HepG2 (cell line): ENCODE results near the gene PIK3CG. TPM values are rescaled to one million over a fixed set of nuclear protein-coding genes. Genes with fewer than 3 reads are reported as not detected.

Experiments used
- ATAC-seq: fragments of 200-7000 bp; cut with Tn5 transposase; 3 replicates; pipeline ENCODE4 v1.9.1; 2020; ENCODE audit warnings: mild to moderate bottlenecking, moderate library complexity
- BruUV-seq: library from RNA; stranded (reverse); fragments of 400-500 nt; replicated peaks from 2 replicates; lab custom pipeline; 2021; lab: Mats Ljungman, UMichigan
- CTCF ChIA-PET: fragments of 300-600 bp; formaldehyde crosslinking; extraction: SDS; loops from one replicate; lab custom pipeline; 2021; ENCODE audit warnings: low total read pairs, inconsistent platforms, low intra/inter-chr PET ratio; lab: Yijun Ruan, JAX
- POLR2A ChIA-PET: fragments of 350-600 bp; sonication (Branson Sonifier 250); formaldehyde crosslinking; loops from one replicate; lab custom pipeline; 2020; ENCODE audit warnings: antibody characterized with exemption, inconsistent platforms; lab: Yijun Ruan, JAX
- DNase-seq: peaks from one replicate; pipeline ENCODE4 v3.0.0-alpha.2; 2015; ENCODE audit warnings: low spot score
- FAIRE-seq: peaks from 3 replicates; lab custom pipeline; 2011; peaks lifted over from hg19 to GRCh38; lab: Jason Lieb, UNC
- H2AFZ ChIP-seq: one replicate; pipeline ENCODE4 v1.6.1; 2011; ENCODE audit warnings: low read length, inconsistent platforms
- H3K27ac ChIP-seq: fragments of 300-600 bp; 3 replicates; pipeline ENCODE4 v1.8.0; 2011; ENCODE audit warnings: mixed run types, mild to moderate bottlenecking, mixed read lengths, low read length, inconsistent platforms; ENCODE audit not compliant: insufficient read depth; ENCODE audit errors: extremely low read length
- H3K27me3 ChIP-seq, 2 experiments: fragments of 200-600 bp in 1 of 2; 2 replicates in 1 of 2; 3 replicates in 1 of 2; pipeline versions ENCODE4 v1.6.0 to v1.8.0; 2011; ENCODE audit warnings: low read length in 2 of 2, mild to moderate bottlenecking in 2 of 2, moderate library complexity in 2 of 2, inconsistent platforms in 1 of 2; ENCODE audit not compliant: insufficient read depth in 2 of 2, control insufficient read depth in 1 of 2
- H3K36me3 ChIP-seq, 2 experiments: fragments of 200-600 bp in 1 of 2; replicated peaks in 1 of 2; 2 replicates in 1 of 2; 3 replicates in 1 of 2; pipeline versions ENCODE4 v1.5.1 to v1.8.0; 2011; ENCODE audit warnings: low read length in 2 of 2, inconsistent platforms in 1 of 2; ENCODE audit not compliant: insufficient read depth in 2 of 2, control insufficient read depth in 1 of 2
- H3K4me1 ChIP-seq: 2 replicates; pipeline ENCODE4 v1.5.1; 2012; ENCODE audit warnings: low read length, inconsistent platforms; ENCODE audit not compliant: insufficient read depth
- H3K4me2 ChIP-seq: 2 replicates; pipeline ENCODE4 v1.6.0; 2011; ENCODE audit warnings: low read depth, low read length, inconsistent platforms
- H3K4me3 ChIP-seq, 3 experiments: fragments of 200-600 bp in 1 of 3; sonication (generic), shearing (Covaris generic) in 1 of 3; replicated peaks in 1 of 3; 2 replicates each; pipeline ENCODE4 v1.5.1; 2011 to 2016; ENCODE audit warnings: low read length in 3 of 3, inconsistent platforms in 2 of 3, low read depth in 2 of 3, mild to moderate bottlenecking in 2 of 3, control low read depth in 1 of 3, mixed read lengths in 1 of 3; ENCODE audit not compliant: insufficient read depth in 1 of 3
- H3K79me2 ChIP-seq: one replicate; pipeline ENCODE4 v1.6.1; 2011; ENCODE audit warnings: low read length, inconsistent platforms; ENCODE audit not compliant: insufficient read depth
- H3K9ac ChIP-seq: 2 replicates; pipeline ENCODE4 v1.6.0; 2011; ENCODE audit warnings: mild to moderate bottlenecking, low read depth, low read length, inconsistent platforms; ENCODE audit not compliant: insufficient read depth
- H3K9me3 ChIP-seq: 2 replicates; pipeline ENCODE4 v1.5.1; 2012; ENCODE audit warnings: mild to moderate bottlenecking, low read length
- H4K20me1 ChIP-seq: 2 replicates; pipeline ENCODE4 v1.6.0; 2011; ENCODE audit warnings: inconsistent platforms, mild to moderate bottlenecking, low read length, moderate library complexity; ENCODE audit not compliant: insufficient read depth
- SKIL ChIP-seq: sonication (generic); formaldehyde crosslinking; IDR thresholded peaks from 2 replicates; pipeline ENCODE4 v1.8.0; 2022; ENCODE audit warnings: missing genetic modification reagents, mild to moderate bottlenecking, moderate library complexity, borderline replicate concordance
- TEF ChIP-seq: sonication (generic); formaldehyde crosslinking; IDR thresholded peaks from 2 replicates; pipeline ENCODE4 v1.5.0; 2020; ENCODE audit warnings: missing genetic modification reagents
- ZKSCAN1 ChIP-seq: fragments of 150-350 bp; IDR thresholded peaks from 2 replicates; pipeline ENCODE4 v1.6.1; 2014; ENCODE audit warnings: low read length
- ZNF510 ChIP-seq: sonication (generic); formaldehyde crosslinking; IDR thresholded peaks from 2 replicates; pipeline ENCODE4 v1.4.0; 2020; ENCODE audit warnings: low read depth, mild to moderate bottlenecking, missing genetic modification reagents
- ZNF670 ChIP-seq: sonication (generic); formaldehyde crosslinking; IDR thresholded peaks from 2 replicates; pipeline ENCODE4 v1.8.0; 2022; ENCODE audit warnings: mild to moderate bottlenecking, missing genetic modification reagents, borderline replicate concordance
- ZNF780A ChIP-seq: sonication (generic); formaldehyde crosslinking; IDR thresholded peaks from 2 replicates; pipeline ENCODE4 v1.8.0; 2022; ENCODE audit warnings: mild to moderate bottlenecking, missing genetic modification reagents, moderate library complexity
- WGBS: methylation state at CpG from one replicate; pipeline ENCODE4 v1.1.6; 2017; ENCODE audit warnings: low lambda C conversion rate; 5-methylcytosine and 5-hydroxymethylcytosine counted together
- in situ Hi-C: cut with HindIII; loops from 2 replicates; pipeline ENCODE4 v1.10.0; 2017; ENCODE audit warnings: low pct_unique_long_range_greater_than_20kb; ENCODE audit not compliant: extremely low pct_ligation_motif_present
- intact Hi-C: fragments of 100-400 bp; cut with micrococcal nuclease; formaldehyde crosslinking; loops from one replicate; pipeline ENCODE4 v1.10.0; 2022; ENCODE audit not compliant: unreplicated experiment
- polyA plus RNA-seq, 8 experiments: library from polyadenylated mRNA; depleted of rRNA in 3 of 8; stranded (reverse) in 7 of 8; unstranded in 1 of 8; fragments of >200 nt; fragmentation: Illumina TruSeq in 4 of 8; extraction: Trizol in 4 of 8; gene quantifications; 2 replicates each; pipeline versions ENCODE4 v1.2.1 to v1.2.3, GENCODE V29; 2011 to 2016; ENCODE audit warnings: low read depth in 4 of 8, missing spikeins in 1 of 8, mixed read lengths in 1 of 8; ENCODE audit not compliant: insufficient read depth in 1 of 8
- total RNA-seq, 5 experiments: library from RNA; depleted of rRNA; stranded (reverse); fragments of >200 nt; fragmentation: Illumina TruSeq; extraction: Trizol; gene quantifications; 2 replicates each; pipeline ENCODE4 v1.2.3, GENCODE V29; 2016; ENCODE audit warnings: low read depth in 1 of 5
- TF ChIP-seq, protein P1 (sequence below): sonication (generic); formaldehyde crosslinking; IDR thresholded peaks from 2 replicates; pipeline ENCODE4 v1.4.0; 2020; ENCODE audit warnings: missing genetic modification reagents, borderline replicate concordance
- TF ChIP-seq, protein P2 (sequence below): sonication (generic); formaldehyde crosslinking; IDR thresholded peaks from 2 replicates; pipeline ENCODE4 v1.4.0; 2020; ENCODE audit warnings: mild to moderate bottlenecking, missing genetic modification reagents
- TF ChIP-seq, protein P3 (sequence below): sonication (generic); formaldehyde crosslinking; IDR thresholded peaks from 2 replicates; pipeline ENCODE4 v1.8.0; 2022; ENCODE audit warnings: mild to moderate bottlenecking, missing genetic modification reagents, moderate library complexity
- TF ChIP-seq, protein P4 (sequence below): sonication (generic); formaldehyde crosslinking; IDR thresholded peaks from 2 replicates; pipeline ENCODE4 v1.4.0; 2020; ENCODE audit warnings: missing genetic modification reagents

Gene PIK3CG
- total and polyA plus RNA-seq, 2 of the 13 experiments (the other 11 are each of a cell fraction or from before 2014, with no cell fraction given), result not detected

DNA sequence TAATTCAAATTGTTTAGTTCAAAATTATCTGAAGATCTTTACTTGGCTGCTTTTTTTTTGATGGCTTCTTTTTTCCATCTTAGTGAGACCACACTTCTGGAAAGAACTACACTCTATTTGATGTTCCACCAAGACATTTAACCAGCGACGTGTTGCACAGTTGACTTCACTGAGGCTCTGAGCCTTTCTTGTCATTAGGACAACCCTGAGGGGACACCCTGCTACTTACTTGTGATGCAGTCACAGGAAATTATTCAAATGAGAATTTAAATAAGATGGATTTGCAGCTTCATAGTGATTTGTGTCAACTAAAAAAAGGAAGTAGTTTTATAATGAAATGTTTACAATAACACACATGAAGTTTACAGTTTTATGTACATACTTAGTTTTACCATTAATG, 25.6 kb upstream of the PIK3CG start:
- no peaks in the 10 kb centered on the region for H3K9me3 ChIP-seq
- no peak overlapping the region for H3K4me3 ChIP-seq
- no peaks in the 10 kb centered on the region for H3K36me3 ChIP-seq
- H3K9ac ChIP-seq, result no peak overlapping the region
- ChIA-PET POLR2A (no interaction called here), CTCF (no interaction called here)
- no TSS peak for BruUV-seq
- FAIRE-seq (no peak), DNase-seq (no peak), ATAC-seq (no peak)
- H4K20me1 ChIP-seq, result no peaks in the 10 kb centered on the region
- no peak overlapping the region for H2AFZ ChIP-seq
- H3K79me2 ChIP-seq, result no peaks in the 10 kb centered on the region
- in situ Hi-C loops, result no loop called here
- no peak overlapping the region for H3K4me2 ChIP-seq
- intact Hi-C loops, result no loop called here
- peaks cover 0 to 6% of the 10 kb centered on the region in 2 experiments; a peak in 3 of 5 replicates for H3K27me3 ChIP-seq
- H3K4me1 ChIP-seq, result no peaks in the 10 kb centered on the region
- WGBS, result 21% methylated on average over 2 of the region's 2 CpGs
- H3K27ac ChIP-seq, result no peak overlapping the region
- TF ChIP-seq, protein P1, sequence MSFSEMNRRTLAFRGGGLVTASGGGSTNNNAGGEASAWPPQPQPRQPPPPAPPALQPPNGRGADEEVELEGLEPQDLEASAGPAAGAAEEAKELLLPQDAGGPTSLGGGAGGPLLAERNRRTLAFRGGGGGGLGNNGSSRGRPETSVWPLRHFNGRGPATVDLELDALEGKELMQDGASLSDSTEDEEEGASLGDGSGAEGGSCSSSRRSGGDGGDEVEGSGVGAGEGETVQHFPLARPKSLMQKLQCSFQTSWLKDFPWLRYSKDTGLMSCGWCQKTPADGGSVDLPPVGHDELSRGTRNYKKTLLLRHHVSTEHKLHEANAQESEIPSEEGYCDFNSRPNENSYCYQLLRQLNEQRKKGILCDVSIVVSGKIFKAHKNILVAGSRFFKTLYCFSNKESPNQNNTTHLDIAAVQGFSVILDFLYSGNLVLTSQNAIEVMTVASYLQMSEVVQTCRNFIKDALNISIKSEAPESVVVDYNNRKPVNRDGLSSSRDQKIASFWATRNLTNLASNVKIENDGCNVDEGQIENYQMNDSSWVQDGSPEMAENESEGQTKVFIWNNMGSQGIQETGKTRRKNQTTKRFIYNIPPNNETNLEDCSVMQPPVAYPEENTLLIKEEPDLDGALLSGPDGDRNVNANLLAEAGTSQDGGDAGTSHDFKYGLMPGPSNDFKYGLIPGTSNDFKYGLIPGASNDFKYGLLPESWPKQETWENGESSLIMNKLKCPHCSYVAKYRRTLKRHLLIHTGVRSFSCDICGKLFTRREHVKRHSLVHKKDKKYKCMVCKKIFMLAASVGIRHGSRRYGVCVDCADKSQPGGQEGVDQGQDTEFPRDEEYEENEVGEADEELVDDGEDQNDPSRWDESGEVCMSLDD (CRISPR knock-in tag), result no peak
- no peak for TF ChIP-seq ZNF780A (CRISPR knock-in tag)
- TF ChIP-seq, protein P2, sequence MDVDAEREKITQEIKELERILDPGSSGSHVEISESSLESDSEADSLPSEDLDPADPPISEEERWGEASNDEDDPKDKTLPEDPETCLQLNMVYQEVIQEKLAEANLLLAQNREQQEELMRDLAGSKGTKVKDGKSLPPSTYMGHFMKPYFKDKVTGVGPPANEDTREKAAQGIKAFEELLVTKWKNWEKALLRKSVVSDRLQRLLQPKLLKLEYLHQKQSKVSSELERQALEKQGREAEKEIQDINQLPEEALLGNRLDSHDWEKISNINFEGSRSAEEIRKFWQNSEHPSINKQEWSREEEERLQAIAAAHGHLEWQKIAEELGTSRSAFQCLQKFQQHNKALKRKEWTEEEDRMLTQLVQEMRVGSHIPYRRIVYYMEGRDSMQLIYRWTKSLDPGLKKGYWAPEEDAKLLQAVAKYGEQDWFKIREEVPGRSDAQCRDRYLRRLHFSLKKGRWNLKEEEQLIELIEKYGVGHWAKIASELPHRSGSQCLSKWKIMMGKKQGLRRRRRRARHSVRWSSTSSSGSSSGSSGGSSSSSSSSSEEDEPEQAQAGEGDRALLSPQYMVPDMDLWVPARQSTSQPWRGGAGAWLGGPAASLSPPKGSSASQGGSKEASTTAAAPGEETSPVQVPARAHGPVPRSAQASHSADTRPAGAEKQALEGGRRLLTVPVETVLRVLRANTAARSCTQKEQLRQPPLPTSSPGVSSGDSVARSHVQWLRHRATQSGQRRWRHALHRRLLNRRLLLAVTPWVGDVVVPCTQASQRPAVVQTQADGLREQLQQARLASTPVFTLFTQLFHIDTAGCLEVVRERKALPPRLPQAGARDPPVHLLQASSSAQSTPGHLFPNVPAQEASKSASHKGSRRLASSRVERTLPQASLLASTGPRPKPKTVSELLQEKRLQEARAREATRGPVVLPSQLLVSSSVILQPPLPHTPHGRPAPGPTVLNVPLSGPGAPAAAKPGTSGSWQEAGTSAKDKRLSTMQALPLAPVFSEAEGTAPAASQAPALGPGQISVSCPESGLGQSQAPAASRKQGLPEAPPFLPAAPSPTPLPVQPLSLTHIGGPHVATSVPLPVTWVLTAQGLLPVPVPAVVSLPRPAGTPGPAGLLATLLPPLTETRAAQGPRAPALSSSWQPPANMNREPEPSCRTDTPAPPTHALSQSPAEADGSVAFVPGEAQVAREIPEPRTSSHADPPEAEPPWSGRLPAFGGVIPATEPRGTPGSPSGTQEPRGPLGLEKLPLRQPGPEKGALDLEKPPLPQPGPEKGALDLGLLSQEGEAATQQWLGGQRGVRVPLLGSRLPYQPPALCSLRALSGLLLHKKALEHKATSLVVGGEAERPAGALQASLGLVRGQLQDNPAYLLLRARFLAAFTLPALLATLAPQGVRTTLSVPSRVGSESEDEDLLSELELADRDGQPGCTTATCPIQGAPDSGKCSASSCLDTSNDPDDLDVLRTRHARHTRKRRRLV (CRISPR knock-in tag), result no peak
- TF ChIP-seq, protein P3, sequence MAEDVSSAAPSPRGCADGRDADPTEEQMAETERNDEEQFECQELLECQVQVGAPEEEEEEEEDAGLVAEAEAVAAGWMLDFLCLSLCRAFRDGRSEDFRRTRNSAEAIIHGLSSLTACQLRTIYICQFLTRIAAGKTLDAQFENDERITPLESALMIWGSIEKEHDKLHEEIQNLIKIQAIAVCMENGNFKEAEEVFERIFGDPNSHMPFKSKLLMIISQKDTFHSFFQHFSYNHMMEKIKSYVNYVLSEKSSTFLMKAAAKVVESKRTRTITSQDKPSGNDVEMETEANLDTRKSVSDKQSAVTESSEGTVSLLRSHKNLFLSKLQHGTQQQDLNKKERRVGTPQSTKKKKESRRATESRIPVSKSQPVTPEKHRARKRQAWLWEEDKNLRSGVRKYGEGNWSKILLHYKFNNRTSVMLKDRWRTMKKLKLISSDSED (CRISPR knock-in tag), result no peak
- TF ChIP-seq ZKSCAN1, result no peak
- no peak for TF ChIP-seq TEF (CRISPR knock-in tag)
- TF ChIP-seq, protein P4, sequence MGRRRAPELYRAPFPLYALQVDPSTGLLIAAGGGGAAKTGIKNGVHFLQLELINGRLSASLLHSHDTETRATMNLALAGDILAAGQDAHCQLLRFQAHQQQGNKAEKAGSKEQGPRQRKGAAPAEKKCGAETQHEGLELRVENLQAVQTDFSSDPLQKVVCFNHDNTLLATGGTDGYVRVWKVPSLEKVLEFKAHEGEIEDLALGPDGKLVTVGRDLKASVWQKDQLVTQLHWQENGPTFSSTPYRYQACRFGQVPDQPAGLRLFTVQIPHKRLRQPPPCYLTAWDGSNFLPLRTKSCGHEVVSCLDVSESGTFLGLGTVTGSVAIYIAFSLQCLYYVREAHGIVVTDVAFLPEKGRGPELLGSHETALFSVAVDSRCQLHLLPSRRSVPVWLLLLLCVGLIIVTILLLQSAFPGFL (CRISPR knock-in tag), result no peak
- no peak for TF ChIP-seq SKIL (CRISPR knock-in tag)
- TF ChIP-seq ZNF510, result no peak
- no peak for TF ChIP-seq ZNF670 (CRISPR knock-in tag)
